ENCODE data around the gene ANGPT4.
"Not testable (repeated sequence)": the region's sequence is repeated elsewhere in the genome, so short reads cannot be mapped to it uniquely, and the experiment has no call there.

ANGPT4 gene

DNA sequence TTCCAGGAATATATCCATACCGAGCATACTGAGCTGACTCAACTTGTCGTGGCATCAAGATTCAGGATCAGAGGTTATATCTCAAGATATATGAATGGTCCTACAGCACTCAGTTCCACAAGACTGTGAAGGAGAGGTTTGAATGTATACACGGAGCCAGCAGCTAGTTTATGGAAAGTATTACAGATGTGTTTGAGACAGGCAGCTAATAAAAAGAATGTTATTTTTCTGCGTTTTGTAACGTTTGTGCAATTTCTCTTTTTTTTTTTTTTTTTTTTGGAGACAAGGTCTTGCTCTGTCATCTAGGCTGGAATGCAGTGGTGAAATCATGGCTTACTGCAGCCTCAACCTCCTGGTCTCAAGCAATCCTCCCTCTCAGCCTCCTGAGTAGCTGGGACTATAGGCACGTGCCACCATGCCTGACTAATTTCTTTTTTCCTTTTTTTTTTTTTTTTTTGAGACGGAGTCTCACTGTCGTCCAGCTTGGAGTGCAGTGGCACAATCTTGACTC lies 86.1 kb downstream of the ANGPT4 start:
- DNase-seq (ENCODE audit: low read depth): no peak
- TF ChIP-seq, protein P1, sequence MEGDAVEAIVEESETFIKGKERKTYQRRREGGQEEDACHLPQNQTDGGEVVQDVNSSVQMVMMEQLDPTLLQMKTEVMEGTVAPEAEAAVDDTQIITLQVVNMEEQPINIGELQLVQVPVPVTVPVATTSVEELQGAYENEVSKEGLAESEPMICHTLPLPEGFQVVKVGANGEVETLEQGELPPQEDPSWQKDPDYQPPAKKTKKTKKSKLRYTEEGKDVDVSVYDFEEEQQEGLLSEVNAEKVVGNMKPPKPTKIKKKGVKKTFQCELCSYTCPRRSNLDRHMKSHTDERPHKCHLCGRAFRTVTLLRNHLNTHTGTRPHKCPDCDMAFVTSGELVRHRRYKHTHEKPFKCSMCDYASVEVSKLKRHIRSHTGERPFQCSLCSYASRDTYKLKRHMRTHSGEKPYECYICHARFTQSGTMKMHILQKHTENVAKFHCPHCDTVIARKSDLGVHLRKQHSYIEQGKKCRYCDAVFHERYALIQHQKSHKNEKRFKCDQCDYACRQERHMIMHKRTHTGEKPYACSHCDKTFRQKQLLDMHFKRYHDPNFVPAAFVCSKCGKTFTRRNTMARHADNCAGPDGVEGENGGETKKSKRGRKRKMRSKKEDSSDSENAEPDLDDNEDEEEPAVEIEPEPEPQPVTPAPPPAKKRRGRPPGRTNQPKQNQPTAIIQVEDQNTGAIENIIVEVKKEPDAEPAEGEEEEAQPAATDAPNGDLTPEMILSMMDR (IDR thresholded peaks at IDR 0.05; ENCODE audit: insufficient read depth, low read depth, low read length, missing control alignments): no peak

DNA sequence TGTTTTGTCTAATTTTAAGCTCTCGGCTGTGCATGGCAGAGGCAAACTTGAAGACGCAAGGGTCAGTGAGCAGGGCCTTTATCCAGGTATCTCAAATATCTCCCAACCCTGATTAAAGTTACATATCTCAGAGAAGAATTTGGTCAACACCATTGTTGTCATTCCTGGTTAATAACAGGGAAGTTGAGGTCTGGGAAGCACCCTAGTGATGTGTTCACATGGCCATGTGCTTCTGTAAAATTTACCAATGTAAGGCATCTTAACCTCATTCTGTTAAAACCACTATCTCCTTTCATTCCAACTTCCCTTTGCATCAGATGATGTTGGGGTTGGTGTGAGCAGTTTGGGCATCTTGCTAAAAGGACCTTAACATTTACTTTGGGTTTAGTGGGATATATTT lies 86.6 kb downstream of the ANGPT4 start:
- no peak for DNase-seq (ENCODE audit: low read depth)
- TF ChIP-seq, protein P1 (IDR thresholded peaks at IDR 0.05; ENCODE audit: insufficient read depth, low read depth, low read length, missing control alignments): no peak
- H3K4me3 ChIP-seq (ENCODE audit: low read length): no peak overlapping the region

More for the DNA sequence above, 86.1 kb downstream of the ANGPT4 start:
- H3K4me3 ChIP-seq (ENCODE audit: low read length): no peak overlapping the region

DNA sequence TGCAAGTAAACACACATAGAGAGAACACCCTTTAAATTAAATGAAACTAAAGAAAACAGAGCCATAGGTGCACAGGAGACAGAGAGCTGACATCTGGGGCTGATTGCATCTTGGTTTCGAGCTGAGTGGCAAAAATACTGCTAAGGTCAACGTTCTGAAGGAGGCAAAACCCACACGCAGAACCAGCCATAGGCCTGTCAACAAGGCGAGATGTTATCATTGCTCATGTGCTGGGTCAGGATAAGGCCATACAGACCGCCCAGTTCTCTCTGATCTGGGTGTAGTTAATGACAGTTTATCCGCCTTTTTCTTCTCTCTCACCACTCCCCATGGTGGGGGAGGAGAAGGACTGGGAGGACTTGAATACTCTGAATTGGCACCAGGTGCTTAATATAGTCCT lies 87.1 kb downstream of the ANGPT4 start:
- no peak overlapping the region for H3K4me3 ChIP-seq (ENCODE audit: low read length)
- TF ChIP-seq, protein P1 (IDR thresholded peaks at IDR 0.05; ENCODE audit: insufficient read depth, low read depth, low read length, missing control alignments): no peak
- no peak for DNase-seq (ENCODE audit: low read depth)

GRCh38 chr20:827981-828380 lies 88.2 kb downstream of the ANGPT4 start:
- H3K4me3 ChIP-seq (ENCODE audit: low read length); DNase-seq (ENCODE audit: low read depth): not testable (repeated sequence)

GRCh38 chr20:826695-827323 lies 89.3 kb downstream of the ANGPT4 start:
- TF ChIP-seq, protein P1 (IDR thresholded peaks at IDR 0.05; ENCODE audit: insufficient read depth, low read depth, low read length, missing control alignments): no peak
- H3K4me3 ChIP-seq (ENCODE audit: low read length): no peak overlapping the region
- DNase-seq (ENCODE audit: low read depth): no peak

GRCh38 chr20:825710-826421 lies 90.3 kb downstream of the ANGPT4 start:
- TF ChIP-seq, protein P1 (IDR thresholded peaks at IDR 0.05; ENCODE audit: insufficient read depth, low read depth, low read length, missing control alignments): no peak
- DNase-seq (ENCODE audit: low read depth): no peak
- H3K4me3 ChIP-seq (ENCODE audit: low read length): no peak overlapping the region

GRCh38 chr20:824916-825315 lies 91.2 kb downstream of the ANGPT4 start:
- TF ChIP-seq, protein P1 (IDR thresholded peaks at IDR 0.05; ENCODE audit: insufficient read depth, low read depth, low read length, missing control alignments): no peak
- no peak overlapping the region for H3K4me3 ChIP-seq (ENCODE audit: low read length)

More at GRCh38 chr20:824916-825315, 91.2 kb downstream of the ANGPT4 start:
- DNase-seq (ENCODE audit: low read depth): no peak

All from epithelial cell of esophagus (primary cell).